ENCODE measurements around the gene TDRD5. TPM values are rescaled to one million over a fixed set of nuclear protein-coding genes. Genes with fewer than 3 reads are reported as not detected.
A peak's percentile ranks its signal among the peaks of the same experiment; 100 is the strongest.

The TDRD5 gene
- total RNA-seq, 1 donor, result not detected

GRCh38 chr1:179586107-179586823 is 5.4 kb upstream of the TDRD5 start:
- TF ChIP-seq, protein P1, sequence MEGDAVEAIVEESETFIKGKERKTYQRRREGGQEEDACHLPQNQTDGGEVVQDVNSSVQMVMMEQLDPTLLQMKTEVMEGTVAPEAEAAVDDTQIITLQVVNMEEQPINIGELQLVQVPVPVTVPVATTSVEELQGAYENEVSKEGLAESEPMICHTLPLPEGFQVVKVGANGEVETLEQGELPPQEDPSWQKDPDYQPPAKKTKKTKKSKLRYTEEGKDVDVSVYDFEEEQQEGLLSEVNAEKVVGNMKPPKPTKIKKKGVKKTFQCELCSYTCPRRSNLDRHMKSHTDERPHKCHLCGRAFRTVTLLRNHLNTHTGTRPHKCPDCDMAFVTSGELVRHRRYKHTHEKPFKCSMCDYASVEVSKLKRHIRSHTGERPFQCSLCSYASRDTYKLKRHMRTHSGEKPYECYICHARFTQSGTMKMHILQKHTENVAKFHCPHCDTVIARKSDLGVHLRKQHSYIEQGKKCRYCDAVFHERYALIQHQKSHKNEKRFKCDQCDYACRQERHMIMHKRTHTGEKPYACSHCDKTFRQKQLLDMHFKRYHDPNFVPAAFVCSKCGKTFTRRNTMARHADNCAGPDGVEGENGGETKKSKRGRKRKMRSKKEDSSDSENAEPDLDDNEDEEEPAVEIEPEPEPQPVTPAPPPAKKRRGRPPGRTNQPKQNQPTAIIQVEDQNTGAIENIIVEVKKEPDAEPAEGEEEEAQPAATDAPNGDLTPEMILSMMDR (IDR thresholded peaks at IDR 0.05; ENCODE audit: insufficient read depth, low read length), result no peak
- peak; percentile 6 for DNase-seq (ENCODE audit: low read depth)
- H3K4me3 ChIP-seq (ENCODE audit: low read depth, low read length), result peak overlapping the region; percentile 31

- TF ChIP-seq, protein P1 (IDR thresholded peaks at IDR 0.05; ENCODE audit: insufficient read depth, low read length), result no peak
Observed at GRCh38 chr1:179587336-179587735, 4.3 kb upstream of the TDRD5 start.

DNA sequence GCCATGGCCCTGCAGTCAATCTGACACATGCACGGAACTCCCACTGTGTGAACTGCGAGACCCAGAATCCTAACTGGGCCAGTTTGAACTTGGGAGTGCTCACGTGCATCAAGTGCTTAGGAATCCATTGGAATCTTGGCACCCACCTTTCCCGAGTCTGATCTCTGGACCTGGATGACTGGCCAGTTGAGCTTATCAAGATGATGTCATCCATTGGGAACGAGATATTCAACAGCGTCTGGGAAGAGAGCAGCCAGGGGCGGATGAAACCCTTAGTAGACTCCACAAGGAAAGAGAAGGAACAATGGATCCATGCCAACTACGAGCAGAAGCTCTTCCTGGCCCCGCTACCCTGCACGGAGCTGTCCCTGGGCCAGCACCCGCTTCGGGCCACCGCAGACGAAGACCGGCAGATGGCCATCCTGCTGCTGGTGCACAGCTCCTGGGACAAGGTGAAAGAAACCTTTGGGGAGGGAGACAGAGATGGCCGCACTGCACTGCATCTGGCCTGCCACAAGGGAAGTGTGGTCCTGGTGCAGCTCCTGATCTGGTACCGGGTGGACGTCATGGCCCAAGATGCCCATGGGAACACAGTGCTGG is 3.1 kb upstream of the TDRD5 start:
- TF ChIP-seq, protein P1 (IDR thresholded peaks at IDR 0.05; ENCODE audit: insufficient read depth, low read length), result no peak
- DNase-seq (ENCODE audit: low read depth), result no peak
- no peak overlapping the region for H3K4me3 ChIP-seq (ENCODE audit: low read depth, low read length)

More at GRCh38 chr1:179587336-179587735, 4.3 kb upstream of the TDRD5 start:
- no peak for DNase-seq (ENCODE audit: low read depth)
- no peak overlapping the region for H3K4me3 ChIP-seq (ENCODE audit: low read depth, low read length)

GRCh38 chr1:179589509-179589908 is 2.1 kb upstream of the TDRD5 start:
- TF ChIP-seq, protein P1 (IDR thresholded peaks at IDR 0.05; ENCODE audit: insufficient read depth, low read length), result no peak
- H3K4me3 ChIP-seq (ENCODE audit: low read depth, low read length), result no peak overlapping the region

GRCh38 chr1:179590671-179591070 is 961 bp upstream of the TDRD5 start:
- no peak for DNase-seq (ENCODE audit: low read depth)
- H3K4me3 ChIP-seq (ENCODE audit: low read depth, low read length), result no peak overlapping the region
- TF ChIP-seq, protein P1 (IDR thresholded peaks at IDR 0.05; ENCODE audit: insufficient read depth, low read length), result no peak

More at GRCh38 chr1:179589509-179589908, 2.1 kb upstream of the TDRD5 start:
- no peak for DNase-seq (ENCODE audit: low read depth)

DNA sequence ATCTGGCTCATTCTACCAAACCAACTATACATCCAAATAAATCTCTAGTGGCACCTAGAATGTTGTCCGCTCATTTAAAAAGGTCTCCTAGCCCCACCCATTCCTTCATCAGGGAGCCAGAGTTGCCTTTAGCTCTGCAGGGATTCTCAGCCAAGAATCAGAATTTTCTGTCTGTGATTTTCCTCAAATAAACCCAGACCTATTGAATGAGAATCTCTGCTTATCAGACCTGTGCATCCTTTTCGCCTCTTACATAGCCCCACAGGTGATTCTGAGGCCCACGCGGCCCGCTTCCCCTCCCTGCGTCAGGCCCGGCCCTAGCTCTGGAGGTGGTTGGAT is 410 bp upstream of the TDRD5 start:
- no peak for DNase-seq (ENCODE audit: low read depth)
- H3K4me3 ChIP-seq (ENCODE audit: low read depth, low read length), result no peak overlapping the region
- TF ChIP-seq, protein P1 (IDR thresholded peaks at IDR 0.05; ENCODE audit: insufficient read depth, low read length), result no peak

All from fibroblast of the aortic adventitia (primary cell).